Measurements from ENCODE around the gene KEL.

The KEL gene

DNA sequence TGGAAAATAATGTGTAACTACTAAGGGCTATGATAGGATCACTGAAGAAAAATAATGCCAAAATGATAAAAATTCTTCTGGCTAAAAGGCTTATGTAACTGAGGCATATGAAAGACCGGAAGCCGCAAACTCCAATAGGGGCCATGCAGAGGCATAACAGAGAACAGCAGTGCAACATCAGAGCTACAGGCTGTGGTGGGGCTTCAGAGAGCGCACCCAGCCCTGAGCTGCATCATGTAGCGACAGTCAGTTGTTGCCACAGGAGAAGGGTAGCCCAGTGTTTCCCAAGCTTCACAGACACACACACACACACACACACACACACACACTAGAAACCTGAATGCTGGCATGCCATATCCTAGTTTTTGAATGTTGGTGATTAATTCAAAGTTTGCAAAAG, 13.6 kb downstream of the KEL start:
- Histone ChIP-seq H3K9me3 (ENCODE audit: insufficient read depth, low read length) (no peaks in the 10 kb centered on the region), H3K36me3 (ENCODE audit: insufficient read depth, insufficient read length, low read length) (no peaks in the 10 kb centered on the region), H3K4me3 (ENCODE audit: insufficient read length, low read depth) (no peak overlapping the region), H3K4me1 (ENCODE audit: insufficient read depth, insufficient read length) (no peaks in the 10 kb centered on the region), H3K27me3 (ENCODE audit: insufficient read depth, insufficient read length) (no peaks in the 10 kb centered on the region), H3K9ac (ENCODE audit: insufficient read length, low read depth) (no peak overlapping the region)
- TF ChIP-seq YY1 (IDR thresholded peaks at IDR 0.05; ENCODE audit: insufficient read depth, insufficient read length), result no peak
- TF ChIP-seq ZNF274 (IDR thresholded peaks at IDR 0.05; ENCODE audit: low read depth, low read length), result no peak
- TF ChIP-seq SUZ12 (IDR thresholded peaks at IDR 0.05; ENCODE audit: extremely low read depth, insufficient read depth, insufficient read length), result no peak
- no peak for DNase-seq (ENCODE audit: low read depth, low spot score)

DNA sequence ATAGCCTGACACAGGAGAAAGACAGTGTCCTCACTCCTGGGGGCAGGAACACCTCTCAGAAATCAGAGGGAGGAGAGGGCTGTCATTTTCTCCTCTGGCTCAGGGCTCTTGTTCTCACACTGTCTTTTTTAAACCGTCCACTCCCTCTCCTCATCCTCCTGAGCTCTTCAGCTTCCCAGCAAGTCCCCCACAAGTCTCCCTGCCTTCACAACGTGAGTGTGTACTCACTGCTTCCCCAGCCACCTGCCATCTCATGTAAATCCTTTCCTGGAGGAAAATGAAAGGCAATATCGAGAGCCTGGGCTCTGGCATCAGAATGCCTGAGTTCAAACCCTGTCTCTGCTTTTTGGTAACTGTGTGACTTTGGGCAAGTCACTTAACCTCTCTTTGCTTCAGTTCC, 17.2 kb downstream of the KEL start:
- Histone ChIP-seq H3K9me3 (ENCODE audit: insufficient read depth, low read length) (no peaks in the 10 kb centered on the region), H3K27me3 (ENCODE audit: insufficient read depth, insufficient read length) (no peaks in the 10 kb centered on the region), H3K4me3 (ENCODE audit: insufficient read length, low read depth) (no peak overlapping the region), H3K9ac (ENCODE audit: insufficient read length, low read depth) (no peak overlapping the region), H3K4me1 (ENCODE audit: insufficient read depth, insufficient read length) (no peaks in the 10 kb centered on the region), H3K36me3 (ENCODE audit: insufficient read depth, insufficient read length, low read length) (no peaks in the 10 kb centered on the region)
- DNase-seq (ENCODE audit: low read depth, low spot score), result no peak
- TF ChIP-seq ZNF274 (IDR thresholded peaks at IDR 0.05; ENCODE audit: low read depth, low read length) (no peak), SUZ12 (IDR thresholded peaks at IDR 0.05; ENCODE audit: extremely low read depth, insufficient read depth, insufficient read length) (no peak), YY1 (IDR thresholded peaks at IDR 0.05; ENCODE audit: insufficient read depth, insufficient read length) (no peak)

DNA sequence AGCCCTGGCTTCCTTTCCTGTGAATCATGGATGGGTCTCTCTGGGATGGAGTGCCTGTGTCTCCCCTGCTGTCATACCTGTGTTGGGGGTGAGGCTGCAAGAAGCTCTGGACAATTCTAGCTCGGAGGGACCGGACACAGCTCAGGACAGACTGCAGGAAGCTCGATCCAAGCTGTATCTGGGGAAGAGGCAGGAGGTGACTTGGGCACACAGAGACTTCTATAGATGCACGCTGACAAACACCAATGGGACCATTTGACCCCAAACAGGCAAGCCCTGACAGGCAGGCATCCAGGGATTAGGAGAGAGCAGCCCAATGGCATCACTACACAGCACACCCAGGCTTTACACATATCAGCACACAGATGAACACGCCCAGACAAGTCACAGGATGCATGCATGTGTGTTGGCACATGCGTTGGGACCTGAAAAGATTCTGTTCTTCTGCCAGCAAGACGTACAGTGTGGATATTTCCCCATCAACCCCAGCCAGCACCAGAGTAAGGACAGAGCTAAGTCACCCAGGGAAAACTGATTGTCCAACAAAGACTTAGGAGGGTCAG, 18.4 kb downstream of the KEL start:
- H3K9me3 ChIP-seq (ENCODE audit: insufficient read depth, low read length), result no peaks in the 10 kb centered on the region
- H3K4me1 ChIP-seq (ENCODE audit: insufficient read depth, insufficient read length), result no peaks in the 10 kb centered on the region
- TF ChIP-seq ZNF274 (IDR thresholded peaks at IDR 0.05; ENCODE audit: low read depth, low read length) (no peak), SUZ12 (IDR thresholded peaks at IDR 0.05; ENCODE audit: extremely low read depth, insufficient read depth, insufficient read length) (no peak), YY1 (IDR thresholded peaks at IDR 0.05; ENCODE audit: insufficient read depth, insufficient read length) (no peak)
- DNase-seq (ENCODE audit: low read depth, low spot score), result no peak
- no peak overlapping the region for H3K4me3 ChIP-seq (ENCODE audit: insufficient read length, low read depth)
- no peak overlapping the region for H3K9ac ChIP-seq (ENCODE audit: insufficient read length, low read depth)
- no peaks in the 10 kb centered on the region for H3K27me3 ChIP-seq (ENCODE audit: insufficient read depth, insufficient read length)
- no peaks in the 10 kb centered on the region for H3K36me3 ChIP-seq (ENCODE audit: insufficient read depth, insufficient read length, low read length)

DNA sequence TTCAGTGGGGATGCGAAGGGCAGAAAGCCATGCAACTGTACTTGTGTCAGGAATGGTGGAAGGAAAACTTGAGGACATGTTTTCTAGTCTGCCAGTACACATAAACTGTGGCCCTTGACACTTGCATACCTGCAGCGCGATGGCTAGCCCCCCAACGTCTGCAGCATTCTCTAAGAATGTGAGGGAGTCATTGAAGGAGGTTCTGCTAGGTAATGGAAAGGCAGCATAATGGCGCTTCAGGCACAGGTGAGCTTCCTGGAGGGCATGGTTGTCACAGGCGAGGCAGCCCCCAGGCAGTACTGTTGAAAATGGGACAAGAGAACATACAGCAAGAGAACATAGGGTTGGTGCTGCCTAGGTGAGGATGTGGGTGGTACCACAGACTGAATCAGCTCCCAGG, 19.4 kb downstream of the KEL start:
- Histone ChIP-seq H3K4me1 (ENCODE audit: insufficient read depth, insufficient read length) (no peaks in the 10 kb centered on the region), H3K9me3 (ENCODE audit: insufficient read depth, low read length) (no peaks in the 10 kb centered on the region), H3K9ac (ENCODE audit: insufficient read length, low read depth) (no peak overlapping the region), H3K4me3 (ENCODE audit: insufficient read length, low read depth) (no peak overlapping the region), H3K27me3 (ENCODE audit: insufficient read depth, insufficient read length) (no peaks in the 10 kb centered on the region), H3K36me3 (ENCODE audit: insufficient read depth, insufficient read length, low read length) (no peaks in the 10 kb centered on the region)
- no peak for DNase-seq (ENCODE audit: low read depth, low spot score)
- TF ChIP-seq SUZ12 (IDR thresholded peaks at IDR 0.05; ENCODE audit: extremely low read depth, insufficient read depth, insufficient read length) (no peak), ZNF274 (IDR thresholded peaks at IDR 0.05; ENCODE audit: low read depth, low read length) (no peak), YY1 (IDR thresholded peaks at IDR 0.05; ENCODE audit: insufficient read depth, insufficient read length) (no peak)

DNA sequence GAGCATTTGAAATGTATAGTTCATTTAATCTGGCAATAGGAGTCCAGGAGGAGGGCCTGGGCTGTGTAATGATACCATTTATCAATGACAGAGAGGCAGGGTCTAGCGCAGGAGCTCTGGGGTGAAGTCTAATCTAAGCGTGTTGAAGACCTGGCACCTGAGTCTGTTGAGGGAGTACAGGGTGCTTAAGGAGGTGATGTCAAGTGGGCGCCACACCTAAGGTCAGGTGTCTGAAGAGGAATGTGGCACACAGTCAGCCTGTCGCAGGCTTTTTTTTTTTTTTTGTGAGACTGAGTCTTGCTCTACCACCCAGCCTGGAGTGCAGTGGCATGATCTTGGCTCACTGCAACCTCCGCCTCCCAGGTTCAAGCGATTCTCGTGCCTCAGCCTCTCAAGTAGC, 20.6 kb downstream of the KEL start:
- Histone ChIP-seq H3K36me3 (ENCODE audit: insufficient read depth, insufficient read length, low read length) (no peaks in the 10 kb centered on the region), H3K9ac (ENCODE audit: insufficient read length, low read depth) (no peak overlapping the region), H3K4me1 (ENCODE audit: insufficient read depth, insufficient read length) (no peaks in the 10 kb centered on the region), H3K9me3 (ENCODE audit: insufficient read depth, low read length) (no peaks in the 10 kb centered on the region), H3K27me3 (ENCODE audit: insufficient read depth, insufficient read length) (no peaks in the 10 kb centered on the region), H3K4me3 (ENCODE audit: insufficient read length, low read depth) (no peak overlapping the region)
- TF ChIP-seq ZNF274 (IDR thresholded peaks at IDR 0.05; ENCODE audit: low read depth, low read length) (no peak), SUZ12 (IDR thresholded peaks at IDR 0.05; ENCODE audit: extremely low read depth, insufficient read depth, insufficient read length) (no peak), YY1 (IDR thresholded peaks at IDR 0.05; ENCODE audit: insufficient read depth, insufficient read length) (no peak)
- DNase-seq (ENCODE audit: low read depth, low spot score), result no peak

DNA sequence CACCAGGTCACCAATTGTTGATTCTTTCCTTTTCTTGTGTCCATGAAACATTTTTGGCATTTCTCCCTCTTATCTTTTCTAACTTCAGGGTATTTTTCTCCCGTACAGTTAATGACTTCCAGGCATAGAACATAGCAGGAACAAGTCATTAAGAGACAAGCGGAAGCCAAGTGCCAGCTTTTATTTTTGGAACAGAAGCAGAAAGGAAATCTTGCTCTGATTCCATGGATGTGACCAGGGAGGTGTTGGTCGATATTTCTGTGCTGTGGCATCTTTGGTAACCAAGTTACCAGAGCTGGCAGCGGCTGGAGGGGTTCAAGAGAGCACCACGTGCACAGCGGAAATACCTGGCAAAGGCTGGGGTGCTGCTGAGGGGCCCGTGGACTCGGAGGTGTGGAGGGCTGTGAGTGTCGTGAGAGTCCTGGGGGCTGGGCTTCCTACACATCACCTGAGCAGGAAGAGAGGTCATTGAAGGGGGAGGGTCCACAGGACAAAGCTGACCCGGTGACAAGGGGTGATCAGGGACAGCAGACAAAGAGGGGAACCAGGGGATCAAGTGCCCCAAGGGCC, 21.1 kb downstream of the KEL start:
- Histone ChIP-seq H3K36me3 (ENCODE audit: insufficient read depth, insufficient read length, low read length) (no peaks in the 10 kb centered on the region), H3K4me3 (ENCODE audit: insufficient read length, low read depth) (no peak overlapping the region), H3K9me3 (ENCODE audit: insufficient read depth, low read length) (no peaks in the 10 kb centered on the region), H3K4me1 (ENCODE audit: insufficient read depth, insufficient read length) (no peaks in the 10 kb centered on the region), H3K27me3 (ENCODE audit: insufficient read depth, insufficient read length) (no peaks in the 10 kb centered on the region), H3K9ac (ENCODE audit: insufficient read length, low read depth) (no peak overlapping the region)
- no peak for DNase-seq (ENCODE audit: low read depth, low spot score)
- TF ChIP-seq SUZ12 (IDR thresholded peaks at IDR 0.05; ENCODE audit: extremely low read depth, insufficient read depth, insufficient read length) (no peak), YY1 (IDR thresholded peaks at IDR 0.05; ENCODE audit: insufficient read depth, insufficient read length) (no peak), ZNF274 (IDR thresholded peaks at IDR 0.05; ENCODE audit: low read depth, low read length) (no peak)

DNA sequence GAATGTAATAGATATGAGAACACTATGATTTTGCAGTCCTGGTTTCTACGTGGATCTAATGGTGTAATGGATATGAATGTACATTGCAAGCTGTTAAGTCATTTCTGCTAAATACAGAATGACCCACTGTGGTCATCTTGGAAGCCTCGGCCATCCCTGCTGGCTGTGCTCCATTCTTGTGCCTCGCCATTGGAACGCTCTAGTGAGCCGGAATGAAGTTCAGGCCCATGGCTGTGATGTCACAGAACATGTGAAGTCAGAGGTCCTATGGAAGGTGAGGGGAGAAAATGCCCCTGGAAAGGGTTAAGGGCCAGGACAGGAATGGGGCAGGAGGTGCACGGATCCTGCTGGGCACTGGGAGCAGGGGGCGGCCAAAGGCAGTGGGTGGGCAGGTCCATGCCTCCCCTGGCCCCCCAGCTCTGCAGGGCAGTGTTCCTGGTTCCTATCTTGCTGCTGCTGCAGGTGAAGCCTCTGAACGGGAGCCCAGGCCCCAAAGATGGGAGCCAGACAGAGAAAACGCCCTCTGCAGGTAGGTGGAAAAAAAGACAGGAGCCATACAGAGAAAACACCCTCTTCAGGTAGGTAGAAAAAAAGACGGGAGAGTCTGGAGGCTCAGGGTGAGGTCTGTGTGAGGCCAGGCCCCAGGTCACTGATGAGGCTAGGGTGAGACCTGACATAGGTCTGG, 22.8 kb downstream of the KEL start, which contains the start of gene LLCFC1:
Gene LLCFC1, plus strand, starts transcription at position 259 of the 685 bp plus-strand sequence. Its CDS starts 138 bp downstream, at position 397.
- H3K9me3 ChIP-seq (ENCODE audit: insufficient read depth, low read length), result no peaks in the 10 kb centered on the region
- no peaks in the 10 kb centered on the region for H3K36me3 ChIP-seq (ENCODE audit: insufficient read depth, insufficient read length, low read length)
- no peaks in the 10 kb centered on the region for H3K4me1 ChIP-seq (ENCODE audit: insufficient read depth, insufficient read length)
- H3K4me3 ChIP-seq (ENCODE audit: insufficient read length, low read depth), result no peak within 1 kb of the TSS
- H3K27me3 ChIP-seq (ENCODE audit: insufficient read depth, insufficient read length), result no peaks in the 10 kb centered on the region
- no peak for TF ChIP-seq ZNF274 (IDR thresholded peaks at IDR 0.05; ENCODE audit: low read depth, low read length)
- TF ChIP-seq SUZ12 (IDR thresholded peaks at IDR 0.05; ENCODE audit: extremely low read depth, insufficient read depth, insufficient read length), result no peak
- no peak for TF ChIP-seq YY1 (IDR thresholded peaks at IDR 0.05; ENCODE audit: insufficient read depth, insufficient read length)
- H3K9ac ChIP-seq (ENCODE audit: insufficient read length, low read depth), result no peak within 1 kb of the TSS
- peak; percentile 30 for DNase-seq (ENCODE audit: low read depth, low spot score)
